HG02970 (cell line): Measurements from ENCODE around the gene GRHPR.
"Not testable (repeated sequence)": the region's sequence is repeated elsewhere in the genome, so short reads cannot be mapped to it uniquely, and the experiment has no call there.

Experiments used
- ATAC-seq: cut with Tn5 transposase; IDR thresholded peaks from one replicate; pipeline ENCODE4 v1.9.1; 2021; ENCODE audit warnings: mild to moderate bottlenecking, moderate library complexity, moderate number of reproducible peaks; ENCODE audit not compliant: unreplicated experiment, low FRiP score

GRHPR gene

GRCh38 chr9:37397948-37398347 is 24.5 kb upstream of the GRHPR start:
- not testable (repeated sequence) for ATAC-seq

GRCh38 chr9:37398464-37399025 is 24.0 kb upstream of the GRHPR start:
- no peak for ATAC-seq

GRCh38 chr9:37399336-37399735 is 23.2 kb upstream of the GRHPR start:
- ATAC-seq: no peak

- no peak for ATAC-seq
Measured at GRCh38 chr9:37404590-37404989, 17.9 kb upstream of the GRHPR start.

GRCh38 chr9:37405350-37405749 is 17.1 kb upstream of the GRHPR start:
- ATAC-seq: no peak

GRCh38 chr9:37405764-37406380 is 16.6 kb upstream of the GRHPR start:
- no peak for ATAC-seq

GRCh38 chr9:37406603-37407401 is 15.7 kb upstream of the GRHPR start:
- ATAC-seq: no peak

GRCh38 chr9:37407468-37407867 is 15.0 kb upstream of the GRHPR start:
- no peak for ATAC-seq

GRCh38 chr9:37408933-37409710 is 13.4 kb upstream of the GRHPR start:
- peak; percentile 87 for ATAC-seq

GRCh38 chr9:37410354-37410861 is 12.1 kb upstream of the GRHPR start:
- ATAC-seq: no peak

- ATAC-seq: no peak
Measured at GRCh38 chr9:37410969-37411785, 11.3 kb upstream of the GRHPR start.

GRCh38 chr9:37412431-37413151 is 9.9 kb upstream of the GRHPR start:
- ATAC-seq: no peak

- ATAC-seq: no peak
Measured at GRCh38 chr9:37413311-37413710, 9.2 kb upstream of the GRHPR start.

- ATAC-seq: no peak
Measured at GRCh38 chr9:37414503-37414943, 8.0 kb upstream of the GRHPR start.

GRCh38 chr9:37415011-37415719 is 7.3 kb upstream of the GRHPR start:
- no peak for ATAC-seq

- no peak for ATAC-seq
Measured at GRCh38 chr9:37417252-37417803, 5.2 kb upstream of the GRHPR start.

GRCh38 chr9:37417857-37418618 is 4.5 kb upstream of the GRHPR start:
- ATAC-seq: no peak

GRCh38 chr9:37419204-37419603 is 3.3 kb upstream of the GRHPR start:
- no peak for ATAC-seq
